MV-4-11 (cell line): ENCODE data around the gene MORC1.

ENCODE experiments used
- DNase-seq: peaks from one replicate; lab custom pipeline; 2025; lab: John Stamatoyannopoulos, UW

The MORC1 gene

GRCh38 chr3:109026821-109027220 is 91.1 kb downstream of the MORC1 start:
- no peak for DNase-seq

DNA sequence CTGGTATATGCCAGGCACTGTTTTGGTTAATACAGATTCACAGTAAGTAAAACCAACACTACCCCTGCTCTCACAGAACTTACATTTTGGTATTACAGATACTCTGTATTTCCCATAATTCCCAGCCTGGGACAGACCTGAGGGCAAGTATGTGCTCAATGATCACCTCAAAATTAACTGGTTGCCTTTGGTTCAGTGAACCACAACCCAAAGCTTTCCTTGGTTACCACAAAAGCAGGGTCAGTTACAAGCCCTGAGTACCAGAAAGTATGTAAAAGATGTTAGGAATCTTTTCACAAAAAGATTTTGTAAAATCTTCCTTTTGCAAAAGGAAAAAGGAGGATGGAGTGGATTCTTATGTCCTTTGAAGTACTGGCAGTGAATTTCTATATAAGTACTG is 92.0 kb downstream of the MORC1 start:
- no peak for DNase-seq

- DNase-seq, result peak; percentile 20
Measured at GRCh38 chr3:109023656-109024254, 94.2 kb downstream of the MORC1 start.

- DNase-seq, result no peak
Measured at GRCh38 chr3:109023167-109023566, 94.8 kb downstream of the MORC1 start.

DNA sequence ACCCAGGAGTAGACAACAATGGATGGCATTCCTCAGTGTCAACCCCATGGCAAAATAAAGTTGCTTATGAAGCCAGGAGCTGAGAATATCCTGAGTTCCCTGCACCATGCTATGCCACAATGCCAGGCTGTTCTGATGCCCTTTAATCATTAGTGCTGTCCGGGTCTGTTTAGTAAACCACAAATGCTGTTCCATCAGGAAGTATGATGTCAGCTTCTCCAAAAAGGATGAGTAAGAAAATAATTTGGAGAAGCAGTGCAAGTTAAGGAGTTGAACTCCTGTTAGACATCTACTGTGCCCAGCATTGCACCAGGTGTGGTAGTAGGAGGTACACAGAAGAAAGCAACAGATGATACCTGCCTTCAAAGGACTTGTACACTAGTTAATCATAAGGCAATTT is 96.4 kb downstream of the MORC1 start:
- no peak for DNase-seq

- no peak for DNase-seq
Measured at GRCh38 chr3:109018828-109019227, 99.1 kb downstream of the MORC1 start.

- DNase-seq, result no peak
Measured at GRCh38 chr3:109005443-109005842, 112.5 kb downstream of the MORC1 start.

- no peak for DNase-seq
Measured at GRCh38 chr3:108998436-108998835, 119.5 kb downstream of the MORC1 start.

GRCh38 chr3:108985844-108986243 is 132.1 kb downstream of the MORC1 start:
- no peak for DNase-seq

DNA sequence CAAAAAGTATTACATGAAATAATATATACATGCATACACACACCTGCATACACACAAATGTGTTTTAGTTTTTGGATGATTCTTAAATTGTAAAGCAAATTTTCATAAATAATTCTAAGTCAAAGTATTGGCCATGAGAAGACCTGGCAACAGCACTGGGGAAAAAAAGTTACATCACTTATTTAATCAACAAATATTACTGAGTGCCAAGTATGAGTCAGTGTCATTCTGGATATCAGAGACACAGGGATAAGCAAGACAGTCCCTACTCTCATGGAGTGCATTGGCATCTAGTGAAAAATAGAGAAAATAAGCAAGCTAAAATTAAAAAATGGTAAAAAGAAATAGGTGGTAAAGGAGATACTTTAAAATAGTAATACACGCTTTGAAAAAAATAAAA is 134.9 kb downstream of the MORC1 start:
- no peak for DNase-seq

- no peak for DNase-seq
Measured at GRCh38 chr3:108976058-108976457, 141.9 kb downstream of the MORC1 start.

GRCh38 chr3:108973019-108973418 is 144.9 kb downstream of the MORC1 start:
- no peak for DNase-seq

DNA sequence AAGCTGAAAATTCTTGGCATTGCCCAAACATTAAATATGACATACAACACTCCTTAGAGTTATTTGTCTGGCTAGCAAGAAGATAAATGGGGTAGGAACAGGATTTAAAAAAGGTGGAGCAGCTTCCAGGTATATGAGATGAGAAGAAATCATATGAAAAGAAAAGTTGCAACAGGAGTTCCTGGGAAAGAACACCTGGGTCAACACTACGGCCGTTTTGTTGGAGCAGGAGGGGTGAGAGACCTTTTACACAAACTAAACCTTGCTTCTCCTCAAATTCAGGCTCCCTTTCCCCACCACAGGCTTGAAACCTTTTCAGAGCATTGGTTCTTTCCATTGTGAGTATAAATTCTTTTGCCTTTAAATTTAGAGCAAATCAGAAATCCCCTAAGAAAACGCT is 145.5 kb downstream of the MORC1 start:
- no peak for DNase-seq

GRCh38 chr3:108970561-108970960 is 147.4 kb downstream of the MORC1 start:
- DNase-seq, result no peak

- no peak for DNase-seq
Measured at GRCh38 chr3:108966773-108967172, 151.2 kb downstream of the MORC1 start.

DNA sequence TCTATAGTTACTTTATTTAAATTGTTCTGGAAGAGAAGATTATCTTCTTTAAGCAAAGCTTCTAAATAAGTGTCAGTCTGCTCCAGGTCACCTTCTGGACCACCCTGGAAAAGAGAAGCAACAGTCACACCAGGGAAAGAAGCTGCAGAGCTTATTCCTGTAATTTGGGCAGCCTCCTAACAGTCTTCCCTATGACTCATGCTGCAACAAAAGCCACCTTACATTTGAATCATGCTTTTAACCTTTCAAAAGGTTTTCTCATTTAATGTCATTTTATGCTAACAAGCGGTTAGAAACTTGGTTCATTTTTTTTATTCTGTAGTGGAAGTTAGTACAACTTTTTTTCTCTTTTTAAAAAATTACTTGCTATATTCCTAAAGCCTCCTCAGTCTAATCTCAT is 158.9 kb downstream of the MORC1 start:
- DNase-seq, result no peak

DNA sequence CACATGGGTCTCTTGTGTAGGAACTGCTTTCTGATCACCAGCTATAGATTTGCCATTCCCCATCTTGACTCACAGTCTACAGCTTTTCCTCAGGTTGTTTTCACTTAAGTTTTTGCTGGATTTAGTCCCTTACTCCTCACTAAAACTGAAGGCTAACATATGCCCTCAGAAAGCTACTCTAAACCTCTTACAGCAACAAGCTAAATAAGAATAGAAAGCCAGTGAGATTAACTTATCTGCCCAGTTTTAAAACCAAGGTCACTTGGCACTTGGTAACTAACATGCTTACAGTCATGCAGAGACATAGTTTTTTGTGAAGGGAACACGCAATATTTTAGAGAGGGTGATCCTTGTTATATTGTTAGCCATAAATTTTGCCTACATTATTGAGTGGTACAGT is 164.2 kb downstream of the MORC1 start, which contains the start of gene GUCA1C:
TSS of gene GUCA1C (minus strand) at position 180 of the 400 bp plus-strand sequence. CDS start at position 63, 117 bp downstream.
- DNase-seq, result no peak

DNA sequence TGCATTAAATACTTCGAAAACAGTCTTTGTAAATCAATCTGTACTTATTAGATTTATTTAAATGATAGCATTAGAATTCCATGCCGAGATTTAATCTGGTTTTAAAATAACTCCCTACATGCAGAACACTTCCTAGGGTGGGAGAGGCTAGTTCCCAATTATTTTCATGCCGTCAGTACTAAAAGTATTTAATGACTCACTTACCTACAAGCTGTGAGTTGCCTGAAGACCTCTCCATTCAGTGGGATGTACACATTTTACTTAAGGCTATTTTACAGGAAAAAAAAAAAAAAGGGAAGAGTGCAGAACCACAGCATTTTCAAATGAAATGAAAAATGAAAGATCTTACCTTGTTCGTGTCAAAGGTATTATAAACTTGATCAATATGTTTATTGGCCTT is 164.7 kb downstream of the MORC1 start:
- DNase-seq, result no peak

DNA sequence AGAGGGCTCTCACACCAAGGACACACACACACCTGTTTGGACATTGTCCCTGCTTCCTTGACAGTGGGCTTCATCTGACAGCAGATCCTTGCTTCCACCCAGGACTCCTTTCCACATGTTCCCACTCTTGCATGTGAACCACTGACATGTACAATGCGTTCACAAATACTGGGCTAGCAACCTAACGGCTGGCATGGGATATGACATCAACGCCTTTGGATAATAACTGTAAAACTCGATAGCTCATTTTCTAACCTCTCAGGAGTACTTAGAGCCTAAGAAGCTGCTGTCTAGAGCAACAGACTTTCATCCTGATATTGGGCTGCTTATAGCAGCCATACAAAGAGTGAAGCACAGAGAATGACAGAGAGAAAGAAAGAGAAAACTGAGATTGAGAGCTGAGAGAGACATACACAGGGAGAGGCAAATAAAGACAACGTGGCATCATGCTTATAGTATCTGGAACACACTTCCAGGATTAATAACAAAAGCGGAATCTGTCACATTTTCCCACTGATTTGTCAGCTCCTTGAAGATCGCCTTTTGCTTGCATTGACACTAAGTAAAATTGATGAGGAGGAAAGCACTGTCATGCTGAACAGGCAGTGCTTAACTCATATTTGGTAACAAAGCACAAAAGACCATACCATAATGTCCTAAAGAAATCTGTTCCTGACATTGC is 166.0 kb downstream of the MORC1 start:
- no peak for DNase-seq

GRCh38 chr3:108947855-108948254 is 170.1 kb downstream of the MORC1 start:
- DNase-seq, result no peak

- no peak for DNase-seq
Measured at GRCh38 chr3:108946292-108947285, 171.3 kb downstream of the MORC1 start.

GRCh38 chr3:108940568-108941263 is 177.2 kb downstream of the MORC1 start:
- DNase-seq, result no peak
